Measurements from ENCODE around the gene UPK3BL2. TPM values are rescaled to one million over a fixed set of nuclear protein-coding genes. Genes with fewer than 3 reads are reported as not detected.
"Not testable (repeated sequence)": the region's sequence is repeated elsewhere in the genome, so short reads cannot be mapped to it uniquely, and the experiment has no call there.

The UPK3BL2 gene
- total RNA-seq, 1 donor from 2014 or later = 1.6 TPM

GRCh38 chr7:102497308-102497707, 46.2 kb downstream of the UPK3BL2 start:
- not testable (repeated sequence) for FAIRE-seq; DNase-seq (ENCODE audit: low spot score in 2 of 2)

DNA sequence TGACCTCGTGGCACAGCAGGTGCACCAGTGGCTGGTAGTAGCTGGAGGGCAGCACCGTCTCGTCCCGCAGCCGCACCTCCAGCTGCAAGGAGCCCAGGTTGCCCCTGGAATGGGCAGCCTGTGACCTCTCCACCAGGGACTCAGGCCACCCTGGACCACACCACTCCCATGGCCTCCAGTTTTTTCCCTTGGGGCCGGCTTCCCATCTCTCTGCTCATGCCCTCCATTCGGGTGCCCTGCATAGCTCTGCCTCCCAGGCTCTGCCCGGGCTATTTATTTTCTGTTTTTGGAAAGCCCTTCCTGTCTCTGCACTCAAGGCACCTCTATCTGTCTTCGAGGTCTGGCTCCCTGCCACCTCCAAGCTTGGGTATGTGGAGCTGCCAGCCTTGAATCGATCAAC, 46.6 kb downstream of the UPK3BL2 start:
- not testable (repeated sequence) for DNase-seq (ENCODE audit: low spot score in 2 of 2)

DNA sequence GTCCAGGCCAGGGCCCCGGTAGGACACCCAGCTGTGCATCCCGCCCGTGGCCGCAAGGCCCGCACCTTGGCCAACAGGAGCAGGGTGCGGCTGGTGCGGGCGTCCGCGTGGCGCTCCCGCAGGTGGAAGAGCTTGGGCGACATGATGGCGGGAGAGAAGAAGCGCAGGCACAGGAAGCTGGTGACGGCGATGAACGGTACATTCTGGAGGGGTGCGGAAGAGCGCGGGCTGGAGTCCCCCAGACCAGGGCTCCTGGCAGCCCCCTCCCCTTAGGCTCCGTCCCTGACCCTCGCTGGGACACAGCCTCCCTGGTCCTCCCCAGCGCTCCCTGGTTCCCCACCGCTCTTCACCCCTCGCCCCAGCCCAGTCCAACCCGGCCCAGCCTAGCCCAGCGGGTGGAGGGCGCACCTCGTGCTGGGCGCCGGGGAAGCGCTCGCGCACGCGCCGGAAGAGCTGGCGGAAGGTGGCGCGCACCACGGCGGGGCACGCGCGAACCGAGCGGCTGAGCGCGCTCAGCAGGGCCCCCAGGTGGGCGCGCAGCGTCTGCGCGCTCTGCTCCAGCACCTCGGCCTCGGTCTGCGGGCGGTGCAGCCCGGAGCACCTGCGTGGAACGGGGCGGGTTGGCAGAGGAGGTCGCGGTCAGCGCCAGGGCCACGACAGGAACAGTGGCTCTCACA, 48.9 kb downstream of the UPK3BL2 start:
- FAIRE-seq; DNase-seq (ENCODE audit: low spot score in 2 of 2): not testable (repeated sequence)

More for the DNA sequence above, 46.6 kb downstream of the UPK3BL2 start:
- FAIRE-seq = not testable (repeated sequence)

- not testable (repeated sequence) for DNase-seq (ENCODE audit: low spot score in 2 of 2)
Measured at GRCh38 chr7:102494026-102494425, 49.5 kb downstream of the UPK3BL2 start.

GRCh38 chr7:102493220-102493935, 50.1 kb downstream of the UPK3BL2 start:
- not testable (repeated sequence) for DNase-seq (ENCODE audit: low spot score in 2 of 2); FAIRE-seq

More at GRCh38 chr7:102494026-102494425, 49.5 kb downstream of the UPK3BL2 start:
- not testable (repeated sequence) for FAIRE-seq

- not testable (repeated sequence) for FAIRE-seq; DNase-seq (ENCODE audit: low spot score in 2 of 2)
Measured at GRCh38 chr7:102490529-102491075, 52.9 kb downstream of the UPK3BL2 start.

Other genes with a start within 250 kb of the UPK3BL2 start
- not detected for gene SPDYE6, start 187.3 kb downstream of the UPK3BL2 start, total RNA-seq
- gene PRKRIP1, start 147.3 kb downstream of the UPK3BL2 start, total RNA-seq = 15.5 TPM
- 19.2 TPM for gene ORAI2, start 110.1 kb downstream of the UPK3BL2 start, total RNA-seq
- gene ALKBH4, start 78.8 kb downstream of the UPK3BL2 start, total RNA-seq = 16.7 TPM
- gene LRWD1, start 78.7 kb downstream of the UPK3BL2 start, total RNA-seq = 55.4 TPM
- gene POLR2J, start 64.8 kb downstream of the UPK3BL2 start, total RNA-seq = 11.8 TPM
- 11.4 TPM for gene RASA4B, start 25.9 kb downstream of the UPK3BL2 start, total RNA-seq
- gene SPDYE2, start 7.5 kb upstream of the UPK3BL2 start, total RNA-seq = not detected
- gene POLR2J3, start 28.9 kb upstream of the UPK3BL2 start, total RNA-seq = 21.2 TPM
- gene RASA4, start 73.1 kb upstream of the UPK3BL2 start, total RNA-seq = 27.3 TPM
- 9.0 TPM for gene UPK3BL1, start 99.1 kb upstream of the UPK3BL2 start, total RNA-seq
- not detected for gene SPDYE2B, start 106.6 kb upstream of the UPK3BL2 start, total RNA-seq
- gene POLR2J2, start 128.0 kb upstream of the UPK3BL2 start, total RNA-seq = 1.2 TPM
- gene FAM185A, start 205.3 kb upstream of the UPK3BL2 start, total RNA-seq = 18.3 TPM

All from frontal cortex (tissue), 4 donors.